ENCODE results near the gene SERTM1. TPM values are rescaled to one million over a fixed set of nuclear protein-coding genes. Genes with fewer than 3 reads are reported as not detected.
A peak's percentile ranks its signal among the peaks of the same experiment; 100 is the strongest.

The SERTM1 gene
- total RNA-seq, 2 donors from 2014 or later: 0.26 TPM; not detected in 1

GRCh38 chr13:36718686-36719085, 44.9 kb downstream of the SERTM1 start:
- no peaks in the 10 kb centered on the region for H3K4me1 ChIP-seq
- H3K36me3 ChIP-seq (replicated peaks in 1 of 2; ENCODE audit: insufficient read depth in 1 of 2, low read depth in 2 of 2): no peaks in the 10 kb centered on the region
- no peak for TF ChIP-seq POLR2A (IDR thresholded peaks at IDR 0.05)
- TF ChIP-seq, protein P1, sequence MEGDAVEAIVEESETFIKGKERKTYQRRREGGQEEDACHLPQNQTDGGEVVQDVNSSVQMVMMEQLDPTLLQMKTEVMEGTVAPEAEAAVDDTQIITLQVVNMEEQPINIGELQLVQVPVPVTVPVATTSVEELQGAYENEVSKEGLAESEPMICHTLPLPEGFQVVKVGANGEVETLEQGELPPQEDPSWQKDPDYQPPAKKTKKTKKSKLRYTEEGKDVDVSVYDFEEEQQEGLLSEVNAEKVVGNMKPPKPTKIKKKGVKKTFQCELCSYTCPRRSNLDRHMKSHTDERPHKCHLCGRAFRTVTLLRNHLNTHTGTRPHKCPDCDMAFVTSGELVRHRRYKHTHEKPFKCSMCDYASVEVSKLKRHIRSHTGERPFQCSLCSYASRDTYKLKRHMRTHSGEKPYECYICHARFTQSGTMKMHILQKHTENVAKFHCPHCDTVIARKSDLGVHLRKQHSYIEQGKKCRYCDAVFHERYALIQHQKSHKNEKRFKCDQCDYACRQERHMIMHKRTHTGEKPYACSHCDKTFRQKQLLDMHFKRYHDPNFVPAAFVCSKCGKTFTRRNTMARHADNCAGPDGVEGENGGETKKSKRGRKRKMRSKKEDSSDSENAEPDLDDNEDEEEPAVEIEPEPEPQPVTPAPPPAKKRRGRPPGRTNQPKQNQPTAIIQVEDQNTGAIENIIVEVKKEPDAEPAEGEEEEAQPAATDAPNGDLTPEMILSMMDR (IDR thresholded peaks at IDR 0.05): no peak
- no peaks in the 10 kb centered on the region for H3K9me3 ChIP-seq
- WGBS, 2 donors: 67 to 77% methylated on average over 4 of the region's 4 CpGs
- no peak for DNase-seq
- H3K4me3 ChIP-seq: no peak overlapping the region
- intact Hi-C loops (cut with DNase I): no loop called here
- no peak overlapping the region for H3K27ac ChIP-seq
- no peaks in the 10 kb centered on the region for H3K27me3 ChIP-seq
- no peak for ATAC-seq

GRCh38 chr13:36724141-36724540, 50.3 kb downstream of the SERTM1 start:
- H3K36me3 ChIP-seq (replicated peaks in 1 of 2; ENCODE audit: insufficient read depth in 1 of 2, low read depth in 2 of 2): no peaks in the 10 kb centered on the region
- no peak for ATAC-seq
- 66 to 78% methylated on average over 2 of the region's 2 CpGs for WGBS, 2 donors
- intact Hi-C loops (cut with DNase I): no loop called here
- DNase-seq: no peak
- TF ChIP-seq POLR2A (IDR thresholded peaks at IDR 0.05): no peak
- TF ChIP-seq, protein P1 (IDR thresholded peaks at IDR 0.05): no peak
- no peaks in the 10 kb centered on the region for H3K9me3 ChIP-seq
- H3K4me1 ChIP-seq: no peaks in the 10 kb centered on the region
- no peaks in the 10 kb centered on the region for H3K27me3 ChIP-seq
- no peak overlapping the region for H3K4me3 ChIP-seq
- no peak overlapping the region for H3K27ac ChIP-seq

GRCh38 chr13:36725936-36726335, 52.1 kb downstream of the SERTM1 start:
- H3K9me3 ChIP-seq: no peaks in the 10 kb centered on the region
- no peak overlapping the region for H3K27ac ChIP-seq
- no peak for ATAC-seq
- WGBS, 2 donors: 58 to 70% methylated on average over 2 of the region's 2 CpGs
- intact Hi-C loops (cut with DNase I): no loop called here
- H3K27me3 ChIP-seq: no peaks in the 10 kb centered on the region
- TF ChIP-seq POLR2A (IDR thresholded peaks at IDR 0.05): no peak
- TF ChIP-seq, protein P1 (IDR thresholded peaks at IDR 0.05): no peak
- no peaks in the 10 kb centered on the region for H3K36me3 ChIP-seq (replicated peaks in 1 of 2; ENCODE audit: insufficient read depth in 1 of 2, low read depth in 2 of 2)
- DNase-seq: no peak
- H3K4me1 ChIP-seq: no peaks in the 10 kb centered on the region
- H3K4me3 ChIP-seq: no peak overlapping the region

GRCh38 chr13:36728006-36728405, 54.2 kb downstream of the SERTM1 start:
- TF ChIP-seq POLR2A (IDR thresholded peaks at IDR 0.05): no peak
- TF ChIP-seq, protein P1 (IDR thresholded peaks at IDR 0.05): no peak
- Histone ChIP-seq H3K4me1 (no peaks in the 10 kb centered on the region), H3K36me3 (replicated peaks in 1 of 2; ENCODE audit: insufficient read depth in 1 of 2, low read depth in 2 of 2) (no peaks in the 10 kb centered on the region), H3K4me3 (no peak overlapping the region), H3K9me3 (no peaks in the 10 kb centered on the region), H3K27me3 (no peaks in the 10 kb centered on the region), H3K27ac (no peak overlapping the region)
- DNase-seq: no peak
- WGBS, 2 donors: 87 to 89% methylated on average over 3 of the region's 3 CpGs
- intact Hi-C loops (cut with DNase I): no loop called here
- no peak for ATAC-seq

- ATAC-seq (no peak), DNase-seq (peak; percentile 54 to 58 (median 56))
- Histone ChIP-seq H3K4me1 (no peaks in the 10 kb centered on the region), H3K36me3 (replicated peaks in 1 of 2; ENCODE audit: insufficient read depth in 1 of 2, low read depth in 2 of 2) (no peaks in the 10 kb centered on the region), H3K4me3 (no peak overlapping the region), H3K27ac (no peak overlapping the region), H3K9me3 (no peaks in the 10 kb centered on the region), H3K27me3 (no peaks in the 10 kb centered on the region)
- TF ChIP-seq, protein P1 (IDR thresholded peaks at IDR 0.05): peak; percentile 56 to 69 (median 59)
- no peak for TF ChIP-seq POLR2A (IDR thresholded peaks at IDR 0.05)
- 5 to 8% methylated on average over 4 of the region's 4 CpGs for WGBS, 2 donors
- intact Hi-C loops (cut with DNase I): loop anchor here (10.0 kb wide), 2 partner anchors 451 to 761 kb away; no protein-coding TSS in a partner anchor
These were observed 62.4 kb downstream of the SERTM1 start for GRCh38 chr13:36736119-36736726.
